GM12892 (cell line): ENCODE data around the gene GAB2.

Source experiments
- POLR2A ChIP-seq: IDR thresholded peaks from 2 replicates; pipeline ENCODE4 v1.6.1; 2011; ENCODE audit warnings: low read depth, low read length, control low read depth
- POLR2AphosphoS5 ChIP-seq: IDR thresholded peaks from 2 replicates; pipeline ENCODE4 v1.6.1; 2011; ENCODE audit warnings: low read depth, low read length, control low read depth
- TAF1 ChIP-seq: IDR thresholded peaks from 2 replicates; pipeline ENCODE4 v1.6.1; 2011; ENCODE audit warnings: low read depth, mild to moderate bottlenecking, control low read depth, low read length, borderline replicate concordance

DNA sequence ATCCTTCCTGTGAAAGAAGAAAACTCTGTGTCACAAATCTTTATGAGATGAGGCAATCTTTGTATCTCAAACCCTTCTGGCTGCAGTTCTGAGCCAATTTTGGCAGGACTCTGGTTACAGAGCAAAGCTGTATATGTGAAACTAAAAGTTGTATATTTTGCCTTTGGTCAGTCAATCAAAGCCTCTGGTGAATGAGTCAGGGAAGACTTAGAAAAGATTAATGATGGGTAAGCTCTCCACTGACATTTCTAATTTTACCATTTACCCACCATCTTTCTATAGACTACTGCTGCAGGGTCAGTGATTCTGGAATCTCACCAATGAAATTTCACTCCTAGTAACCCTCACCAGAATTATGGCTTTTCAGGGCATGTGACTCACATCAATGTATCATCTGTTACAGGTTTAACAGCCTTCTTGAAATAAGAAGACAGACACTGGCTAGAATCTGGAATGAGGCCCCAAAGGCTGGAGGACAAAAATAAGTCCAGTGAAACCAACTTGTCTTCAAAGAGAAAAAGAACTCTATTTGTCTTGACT is 185.6 kb downstream of the GAB2 start:
- TF ChIP-seq POLR2A = no peak
- TF ChIP-seq TAF1 = no peak
- TF ChIP-seq POLR2AphosphoS5 = no peak
